ENCODE results near the gene LBX1. TPM values are rescaled to one million over a fixed set of nuclear protein-coding genes. Genes with fewer than 3 reads are reported as not detected.

Gene LBX1
- total RNA-seq, 2 experiments from 2014 or later = not detected

DNA sequence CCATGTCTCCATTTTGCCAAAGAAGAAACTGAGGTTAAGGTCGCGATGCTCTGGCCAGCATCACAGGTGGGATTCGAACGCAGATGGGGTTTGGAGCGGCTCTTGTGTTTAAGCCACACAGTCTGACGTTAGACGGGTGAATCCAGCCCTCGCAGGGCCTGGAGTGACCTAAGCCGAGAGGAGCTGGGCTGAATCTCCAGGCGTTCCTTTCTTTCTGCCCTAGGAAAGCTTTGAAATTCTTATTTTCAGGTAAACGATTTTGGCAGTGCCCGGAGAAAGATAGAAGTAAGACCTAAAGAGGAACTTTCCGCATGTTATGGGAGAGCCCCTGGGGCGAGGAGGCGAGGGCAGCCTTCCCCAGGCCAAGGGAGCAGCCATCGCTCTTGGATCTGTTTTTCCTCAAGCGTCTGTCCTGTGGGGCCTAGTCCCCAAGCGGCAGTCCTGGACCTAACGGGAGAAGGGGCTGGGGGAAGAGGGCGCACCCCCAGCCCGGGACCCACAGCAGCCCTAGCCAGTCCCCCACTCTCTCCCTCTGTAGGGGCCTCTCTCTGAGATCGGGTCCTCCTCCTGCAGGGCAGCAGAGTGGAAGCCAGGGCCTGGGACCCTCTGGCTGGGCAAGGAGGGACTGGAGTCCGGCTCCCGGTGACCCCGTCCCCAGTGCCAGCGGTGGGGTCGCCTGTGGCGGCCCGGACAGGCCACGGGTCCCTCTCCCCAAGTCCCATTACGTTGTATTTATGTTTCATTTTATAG, 8.9 kb upstream of the LBX1 start:
- no peak for DNase-seq
- intact Hi-C loops (cut with micrococcal nuclease) = loop anchor here (1.0 kb wide), 1 partner anchor 24 kb away; no protein-coding TSS in a partner anchor
- CTCF ChIA-PET = interaction anchor here (0.6 to 8.8 kb wide), 12 partner anchors 11 to 495 kb away, joined by 3 to 75 read pairs (median 4); no protein-coding TSS in a partner anchor
- H3K36me3 Mint-ChIP-seq (ENCODE audit: low read depth) = no peaks in the 10 kb centered on the region
- H3K9me3 Mint-ChIP-seq = no peaks in the 10 kb centered on the region
- H3K4me1 Mint-ChIP-seq (ENCODE audit: low read depth) = peaks cover 15% of the 10 kb centered on the region
- no peak overlapping the region for H3K4me3 Mint-ChIP-seq
- H3K27me3 Mint-ChIP-seq (ENCODE audit: low read depth) = peaks cover 70% of the 10 kb centered on the region
- no peak overlapping the region for H3K27ac Mint-ChIP-seq

DNA sequence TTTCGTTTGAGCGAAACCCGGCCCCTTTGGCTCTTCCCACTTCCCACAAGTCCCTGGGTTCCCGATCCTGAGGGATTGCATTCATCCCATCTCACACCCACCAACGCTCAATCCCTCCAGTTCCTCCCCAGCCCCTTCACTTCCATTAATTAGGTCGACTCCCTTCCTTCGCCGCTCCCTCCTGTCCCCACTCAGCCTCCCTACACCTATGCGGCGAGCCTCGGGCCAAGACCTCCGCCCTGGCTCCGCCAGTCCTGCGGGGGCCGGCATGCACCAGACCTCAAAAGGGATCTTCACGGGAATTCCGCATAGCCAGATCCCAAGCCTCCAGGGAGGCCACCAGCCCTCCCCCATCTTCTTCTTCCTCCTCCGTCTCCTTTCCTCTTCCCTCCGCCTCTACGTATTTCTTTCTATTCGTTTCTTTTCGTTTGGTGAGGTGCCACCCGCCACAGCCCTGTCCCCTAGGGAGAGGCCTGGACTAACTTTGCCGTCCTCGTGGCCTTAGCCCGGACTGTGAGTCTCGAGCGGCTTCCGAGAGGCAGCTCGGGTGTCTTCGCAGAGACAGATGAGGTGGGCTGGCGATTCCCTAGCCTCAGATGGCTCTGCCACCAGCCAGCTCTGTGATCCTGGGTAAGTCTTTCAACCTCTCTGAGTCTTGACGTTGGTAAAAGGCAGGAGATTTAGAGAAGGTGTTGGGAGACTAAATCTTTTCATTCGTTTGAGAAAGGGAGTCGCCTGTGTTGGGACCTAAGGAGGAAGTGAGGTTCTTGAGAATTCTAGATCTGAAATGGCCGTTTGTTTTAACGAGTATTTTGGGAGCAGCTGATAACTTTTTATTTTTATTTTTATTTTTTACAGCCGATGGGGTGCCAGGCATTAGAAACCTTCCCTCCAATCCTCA, 8.1 kb upstream of the LBX1 start:
- peaks cover 70% of the 10 kb centered on the region for H3K27me3 Mint-ChIP-seq (ENCODE audit: low read depth)
- intact Hi-C loops (cut with micrococcal nuclease) = no loop called here
- CTCF ChIA-PET = interaction anchor here (1.1 to 8.8 kb wide), 4 partner anchors 13 to 229 kb away, joined by 4 to 75 read pairs (median 9); no protein-coding TSS in a partner anchor
- peak overlapping the region; percentile 39 for H3K4me3 Mint-ChIP-seq
- no peaks in the 10 kb centered on the region for H3K9me3 Mint-ChIP-seq
- no peak for DNase-seq
- no peaks in the 10 kb centered on the region for H3K36me3 Mint-ChIP-seq (ENCODE audit: low read depth)
- H3K27ac Mint-ChIP-seq = no peak overlapping the region
- H3K4me1 Mint-ChIP-seq (ENCODE audit: low read depth) = peaks cover 15% of the 10 kb centered on the region

DNA sequence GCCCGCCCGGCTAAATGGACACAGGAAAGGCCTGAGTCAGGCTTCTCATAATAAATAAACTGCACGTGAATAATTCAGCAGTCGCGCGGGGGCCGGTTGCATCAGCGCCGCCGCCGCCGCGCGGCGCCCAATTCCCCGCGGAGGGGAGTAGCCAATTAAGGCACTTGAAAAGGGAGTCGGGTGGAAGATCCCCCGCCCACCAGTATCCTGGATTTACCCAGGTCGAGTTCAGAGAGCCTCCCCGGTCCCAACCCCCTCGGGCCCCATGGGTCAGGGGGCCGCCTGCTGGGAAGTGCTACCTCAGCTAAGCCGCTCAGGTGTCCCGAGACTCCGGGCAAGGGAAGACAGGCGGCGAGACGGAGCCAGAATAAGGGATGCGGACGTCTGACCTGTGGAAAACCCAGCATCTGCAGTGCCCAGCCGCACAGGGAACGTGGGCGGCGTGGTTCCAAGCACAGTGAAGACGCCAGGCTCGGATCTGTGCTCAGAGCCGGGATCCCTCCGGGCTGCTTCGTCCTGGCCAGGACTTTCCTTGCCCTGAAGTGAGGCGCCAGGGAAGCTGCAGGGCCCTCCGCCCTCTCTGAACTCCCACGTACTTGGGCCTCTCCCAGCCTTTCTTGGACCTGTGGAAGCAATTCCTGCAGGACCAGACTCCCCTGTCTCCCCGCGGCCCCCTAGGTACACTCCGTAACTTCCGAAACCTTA, 7.3 kb upstream of the LBX1 start:
- Mint-ChIP-seq H3K27ac (no peak overlapping the region), H3K4me1 (ENCODE audit: low read depth) (peaks cover 15% of the 10 kb centered on the region), H3K4me3 (peak overlapping the region; percentile 39), H3K27me3 (ENCODE audit: low read depth) (peaks cover 76% of the 10 kb centered on the region), H3K9me3 (no peaks in the 10 kb centered on the region), H3K36me3 (ENCODE audit: low read depth) (no peaks in the 10 kb centered on the region)
- CTCF ChIA-PET = interaction anchor here (0.6 to 8.8 kb wide), 3 partner anchors 21 to 184 kb away, joined by 3 to 75 read pairs (median 4); no protein-coding TSS in a partner anchor
- intact Hi-C loops (cut with micrococcal nuclease) = no loop called here
- DNase-seq = no peak

DNA sequence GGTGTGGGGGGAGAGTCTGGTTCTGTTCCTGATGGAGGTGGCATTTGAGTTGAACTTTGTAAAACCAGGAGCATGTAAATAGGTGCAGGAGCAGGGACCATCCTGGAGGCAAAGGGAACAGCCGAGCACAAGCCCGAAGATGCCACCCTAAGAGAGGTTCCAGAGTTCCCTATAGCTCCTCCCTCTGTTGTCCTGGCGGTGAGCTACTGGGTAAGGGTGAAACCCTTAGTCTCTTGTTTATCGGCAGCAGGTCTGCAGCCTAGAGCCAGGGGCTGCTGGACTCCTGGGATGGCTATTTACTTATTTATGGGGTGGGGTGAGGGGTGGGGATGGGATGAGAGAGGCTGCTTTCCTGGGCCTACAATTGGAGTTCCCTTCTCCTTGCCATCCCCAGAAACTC, 6.5 kb upstream of the LBX1 start:
- intact Hi-C loops (cut with micrococcal nuclease) = no loop called here
- Mint-ChIP-seq H3K27me3 (ENCODE audit: low read depth) (peaks cover 80% of the 10 kb centered on the region), H3K27ac (no peak overlapping the region), H3K4me3 (no peak overlapping the region), H3K36me3 (ENCODE audit: low read depth) (no peaks in the 10 kb centered on the region), H3K9me3 (no peaks in the 10 kb centered on the region), H3K4me1 (ENCODE audit: low read depth) (peaks cover 15% of the 10 kb centered on the region)
- no peak for DNase-seq
- CTCF ChIA-PET = interaction anchor here (0.5 to 2.5 kb wide), 4 partner anchors 22 to 196 kb away, joined by 3 to 9 read pairs (median 4); no protein-coding TSS in a partner anchor

DNA sequence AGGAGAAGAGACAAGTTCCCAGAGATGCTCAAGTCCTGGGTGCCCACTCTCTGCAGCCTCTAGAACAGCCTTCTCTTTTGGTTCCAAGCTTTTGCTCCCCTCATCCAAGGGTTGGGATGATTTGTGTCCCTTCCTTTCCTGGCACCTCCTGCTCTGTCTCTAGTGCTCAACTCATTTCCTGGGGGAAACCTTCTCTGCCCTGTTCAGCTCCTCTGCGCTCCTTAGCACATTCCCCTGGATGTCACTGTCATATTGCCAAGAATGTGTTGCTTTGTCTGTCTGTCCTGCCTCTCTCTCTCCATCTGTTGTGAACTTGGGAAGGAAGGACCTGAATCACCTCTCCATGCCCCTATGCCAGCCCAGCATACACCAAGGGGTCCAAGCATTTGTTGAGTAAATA, 5.1 kb upstream of the LBX1 start:
- CTCF ChIA-PET = interaction anchor here (0.6 to 2.5 kb wide), 3 partner anchors 11 to 61 kb away, joined by 3 to 9 read pairs (median 5); no protein-coding TSS in a partner anchor
- intact Hi-C loops (cut with micrococcal nuclease) = no loop called here
- Mint-ChIP-seq H3K27me3 (ENCODE audit: low read depth) (peaks cover 74% of the 10 kb centered on the region), H3K9me3 (no peaks in the 10 kb centered on the region), H3K4me3 (no peak overlapping the region), H3K36me3 (ENCODE audit: low read depth) (no peaks in the 10 kb centered on the region), H3K4me1 (ENCODE audit: low read depth) (peaks cover 18% of the 10 kb centered on the region), H3K27ac (no peak overlapping the region)
- no peak for DNase-seq

DNA sequence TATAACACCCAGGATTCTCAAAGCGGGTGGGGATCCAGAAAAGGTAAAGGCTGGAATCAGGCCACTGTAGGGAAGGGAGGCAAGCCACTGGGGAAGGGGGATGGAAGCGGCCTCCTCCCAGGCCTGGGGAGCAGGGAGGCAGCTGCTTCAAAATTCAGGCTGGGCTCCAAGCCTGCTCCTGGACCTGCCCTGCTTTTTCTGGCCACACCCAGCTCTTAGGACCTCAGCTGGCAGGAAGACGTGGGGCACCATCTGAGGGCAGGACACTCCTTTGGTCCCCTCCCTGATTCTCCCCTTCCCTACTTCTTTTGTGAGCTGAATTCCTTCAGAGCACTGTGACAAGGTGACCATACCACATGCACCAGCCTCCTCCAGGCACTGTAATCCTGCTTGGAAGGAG, 4.6 kb upstream of the LBX1 start:
- Mint-ChIP-seq H3K27me3 (ENCODE audit: low read depth) (peaks cover 73% of the 10 kb centered on the region), H3K4me3 (no peak overlapping the region), H3K4me1 (ENCODE audit: low read depth) (peaks cover 21% of the 10 kb centered on the region), H3K9me3 (no peaks in the 10 kb centered on the region), H3K27ac (no peak overlapping the region), H3K36me3 (ENCODE audit: low read depth) (no peaks in the 10 kb centered on the region)
- intact Hi-C loops (cut with micrococcal nuclease) = no loop called here
- no peak for DNase-seq
- CTCF ChIA-PET = interaction anchor here (0.6 to 2.5 kb wide), 3 partner anchors 11 to 61 kb away, joined by 3 to 9 read pairs (median 5); no protein-coding TSS in a partner anchor

DNA sequence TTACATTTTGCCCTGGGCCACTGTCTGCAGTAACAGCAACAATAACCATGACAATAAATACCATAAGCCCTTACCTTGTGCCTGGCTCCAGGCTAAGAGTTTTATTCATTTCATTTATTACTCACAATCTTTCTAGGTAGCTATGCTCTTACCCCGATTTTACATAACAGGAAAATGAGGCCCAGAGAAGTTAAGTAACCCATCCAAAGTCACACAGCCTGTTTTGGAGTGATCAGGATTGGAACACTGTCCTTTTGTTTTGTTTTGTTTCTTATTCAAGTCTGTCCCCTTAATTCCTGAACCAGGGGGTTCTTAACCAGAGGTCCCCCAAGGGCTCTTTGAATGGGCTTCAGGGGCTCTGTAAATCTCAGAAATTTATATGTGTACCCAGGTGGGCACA, 4.2 kb upstream of the LBX1 start:
- peaks cover 72% of the 10 kb centered on the region for H3K27me3 Mint-ChIP-seq (ENCODE audit: low read depth)
- CTCF ChIA-PET = interaction anchor here (1.3 to 2.5 kb wide), 2 partner anchors 10 to 20 kb away, joined by 3 to 9 read pairs; no protein-coding TSS in a partner anchor
- H3K9me3 Mint-ChIP-seq = no peaks in the 10 kb centered on the region
- no peak overlapping the region for H3K27ac Mint-ChIP-seq
- intact Hi-C loops (cut with micrococcal nuclease) = no loop called here
- H3K4me1 Mint-ChIP-seq (ENCODE audit: low read depth) = peaks cover 21% of the 10 kb centered on the region
- no peak for DNase-seq
- no peaks in the 10 kb centered on the region for H3K36me3 Mint-ChIP-seq (ENCODE audit: low read depth)
- H3K4me3 Mint-ChIP-seq = no peak overlapping the region

DNA sequence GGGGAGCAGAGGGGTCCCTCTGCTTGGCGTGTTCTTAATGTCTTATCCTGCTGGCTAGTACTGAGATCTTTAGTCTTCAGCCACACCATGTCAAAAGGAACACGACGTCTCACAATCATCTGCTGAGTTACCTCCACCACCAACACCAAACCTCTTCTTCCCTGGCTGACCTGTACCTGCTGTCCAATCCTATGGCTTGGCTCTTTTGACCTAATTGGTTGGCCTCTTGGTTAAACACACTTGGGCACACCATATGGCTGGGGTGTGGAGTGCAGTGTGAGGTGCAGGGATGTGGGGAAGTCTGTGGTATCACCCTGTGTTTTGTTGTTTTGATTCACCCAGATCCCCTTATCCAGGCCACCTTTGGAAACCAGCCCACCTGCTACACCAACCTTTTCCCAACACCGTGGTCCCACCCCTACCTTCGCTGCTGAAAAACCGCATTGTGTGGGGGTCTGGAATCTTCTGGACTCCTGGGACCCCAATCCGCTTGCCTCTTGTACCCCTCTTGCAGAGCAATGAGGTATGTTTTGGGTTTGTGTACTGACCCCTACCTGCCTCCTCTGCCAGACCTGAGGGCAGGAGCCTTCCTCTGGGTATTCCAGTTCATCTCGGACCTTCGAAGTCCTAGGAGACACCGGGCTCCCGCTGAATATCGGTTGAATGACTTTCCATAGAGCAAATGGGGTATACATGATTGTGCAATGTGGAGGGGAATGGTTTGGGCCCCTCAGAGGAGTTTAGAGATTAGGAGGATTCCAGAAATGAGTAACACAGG, 2.8 kb upstream of the LBX1 start:
- CTCF ChIA-PET = interaction anchor here (2.1 kb wide), 1 partner anchor 8 kb away, joined by 4 read pairs; no protein-coding TSS in a partner anchor
- H3K9me3 Mint-ChIP-seq = no peaks in the 10 kb centered on the region
- intact Hi-C loops (cut with micrococcal nuclease) = no loop called here

DNA sequence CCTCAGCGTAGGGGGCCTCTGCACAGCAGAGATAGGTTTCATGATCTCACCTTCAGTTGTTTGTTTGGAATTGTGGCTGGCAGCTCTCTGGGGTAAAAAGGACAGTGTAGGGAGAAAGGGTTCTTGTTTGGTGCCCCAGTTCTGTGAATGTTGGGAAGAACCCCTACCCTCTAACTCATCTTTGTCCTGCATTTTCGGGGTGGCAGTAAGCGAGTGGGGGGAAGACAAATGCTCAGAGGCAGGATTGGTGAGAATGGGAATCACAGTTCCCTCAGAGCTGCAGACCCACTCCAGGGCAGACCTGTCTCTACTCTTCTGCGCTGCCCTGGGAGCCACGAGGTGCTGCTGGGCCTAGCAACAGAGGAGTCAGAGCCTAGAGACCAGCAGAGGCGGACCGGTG, 1.8 kb upstream of the LBX1 start:
- DNase-seq = no peak
- intact Hi-C loops (cut with micrococcal nuclease) = no loop called here
- Mint-ChIP-seq H3K4me1 (ENCODE audit: low read depth) (peaks cover 22% of the 10 kb centered on the region), H3K36me3 (ENCODE audit: low read depth) (no peaks in the 10 kb centered on the region), H3K4me3 (no peak overlapping the region), H3K27ac (no peak overlapping the region), H3K9me3 (no peaks in the 10 kb centered on the region), H3K27me3 (ENCODE audit: low read depth) (peaks cover 74% of the 10 kb centered on the region)
- CTCF ChIA-PET = interaction anchor here (2.1 kb wide), 1 partner anchor 9 kb away, joined by 4 read pairs; no protein-coding TSS in a partner anchor

More for the DNA sequence above, 2.8 kb upstream of the LBX1 start:
- H3K4me1 Mint-ChIP-seq (ENCODE audit: low read depth) = peaks cover 20% of the 10 kb centered on the region
- H3K27me3 Mint-ChIP-seq (ENCODE audit: low read depth) = peaks cover 70% of the 10 kb centered on the region
- H3K27ac Mint-ChIP-seq = no peak overlapping the region
- no peak overlapping the region for H3K4me3 Mint-ChIP-seq
- H3K36me3 Mint-ChIP-seq (ENCODE audit: low read depth) = no peaks in the 10 kb centered on the region
- DNase-seq = no peak

DNA sequence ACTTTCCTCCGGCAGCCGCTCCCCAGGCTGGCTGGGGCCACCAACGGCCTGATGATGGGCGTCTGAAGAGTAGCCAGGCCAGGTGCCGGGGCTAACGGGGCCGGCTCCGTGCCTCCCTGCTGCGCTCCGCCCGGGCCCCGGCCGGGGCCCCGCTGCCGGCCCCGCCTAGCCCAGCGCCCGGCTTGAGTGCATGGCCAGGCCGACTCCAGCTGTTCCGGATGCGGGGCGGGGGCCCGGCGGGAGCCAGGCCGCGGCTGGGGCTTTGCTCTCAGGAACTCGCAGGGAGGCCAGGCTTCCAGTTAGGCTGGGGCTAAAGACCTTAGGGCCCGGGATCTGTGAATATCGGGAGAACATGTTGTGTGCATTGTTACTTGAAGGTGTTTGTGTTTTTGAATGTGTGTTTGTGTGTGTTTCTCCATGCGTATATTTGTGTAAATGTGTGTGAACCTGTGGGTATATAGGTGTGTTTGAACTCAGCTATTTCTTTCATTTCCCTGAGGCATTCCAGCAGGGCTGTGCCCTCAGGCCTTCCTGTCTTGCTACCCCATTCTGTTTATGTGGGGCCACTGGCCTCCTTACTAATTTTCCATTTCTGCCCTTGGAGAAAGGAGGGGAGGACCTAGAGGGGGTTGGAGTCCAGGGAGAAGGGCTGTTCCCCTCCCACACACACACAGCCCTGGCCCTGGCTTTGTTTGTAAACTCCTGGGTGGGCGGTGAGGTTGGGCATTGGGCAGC, 1.1 kb upstream of the LBX1 start:
- Mint-ChIP-seq H3K27ac (peak overlapping the region; percentile 43), H3K9me3 (no peaks in the 10 kb centered on the region), H3K4me1 (ENCODE audit: low read depth) (peaks cover 27% of the 10 kb centered on the region), H3K4me3 (no peak overlapping the region), H3K36me3 (ENCODE audit: low read depth) (no peaks in the 10 kb centered on the region), H3K27me3 (ENCODE audit: low read depth) (peaks cover 74% of the 10 kb centered on the region)
- CTCF ChIA-PET = interaction anchor here (1.0 to 2.1 kb wide), 2 partner anchors 10 to 16 kb away, joined by 4 read pairs; no protein-coding TSS in a partner anchor
- DNase-seq = no peak
- intact Hi-C loops (cut with micrococcal nuclease) = no loop called here

DNA sequence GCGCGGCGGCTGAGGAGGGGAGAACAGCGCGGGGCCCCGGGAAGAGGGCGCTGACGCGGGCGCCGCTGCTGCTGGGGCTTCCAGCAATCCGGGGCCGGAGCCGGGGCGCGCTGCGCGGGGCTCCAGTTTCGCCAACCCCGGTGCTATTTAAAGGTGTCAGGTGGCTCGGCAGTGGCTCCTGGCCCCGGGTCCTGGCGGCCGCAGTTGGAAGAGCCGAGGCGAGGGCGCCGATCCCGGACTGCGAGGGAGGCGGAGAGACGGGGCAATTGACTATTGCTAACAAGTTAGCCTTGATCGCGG, 347 bp downstream of the LBX1 start:
- H3K36me3 Mint-ChIP-seq (ENCODE audit: low read depth) = no peaks in the 10 kb centered on the region
- peaks cover 35% of the 10 kb centered on the region for H3K4me1 Mint-ChIP-seq (ENCODE audit: low read depth)
- intact Hi-C loops (cut with micrococcal nuclease) = loop anchor here (2.0 to 10.0 kb wide), 3 partner anchors 96 to 574 kb away; partner anchors contain the start of gene PAX2
- H3K4me3 Mint-ChIP-seq = no peak overlapping the region
- peaks cover 68% of the 10 kb centered on the region for H3K27me3 Mint-ChIP-seq (ENCODE audit: low read depth)
- no peak for DNase-seq
- CTCF ChIA-PET = no interaction called here
- no peak overlapping the region for H3K27ac Mint-ChIP-seq
- H3K9me3 Mint-ChIP-seq = no peaks in the 10 kb centered on the region

Data from activated naive CD4-positive, alpha-beta T cell treated with anti-CD3 and anti-CD28 coated beads for 36 hours (primary cell).